HepG2 (cell line): Measurements from ENCODE around the gene TLE2. TPM values are rescaled to one million over a fixed set of nuclear protein-coding genes. Genes with fewer than 3 reads are reported as not detected.

Experiments
- AKAP8 ChIP-seq: sonication (generic); formaldehyde crosslinking; IDR thresholded peaks from 2 replicates; pipeline ENCODE4 v1.5.1; 2020; ENCODE audit warnings: mild to moderate bottlenecking, missing genetic modification reagents
- FOXC1 ChIP-seq: sonication (generic); formaldehyde crosslinking; IDR thresholded peaks from 2 replicates; pipeline ENCODE4 v1.8.0; 2022; ENCODE audit warnings: mild to moderate bottlenecking, missing genetic modification reagents, borderline replicate concordance
- IKZF4 ChIP-seq: sonication (generic); formaldehyde crosslinking; IDR thresholded peaks from 2 replicates; pipeline ENCODE4 v1.5.1; 2020; ENCODE audit warnings: borderline replicate concordance, mild to moderate bottlenecking, low read depth, missing genetic modification reagents; ENCODE audit errors: not compliant biosample characterization
- MTERF4 ChIP-seq: sonication (generic); formaldehyde crosslinking; IDR thresholded peaks from 2 replicates; pipeline ENCODE4 v1.8.0; 2023; ENCODE audit warnings: mild to moderate bottlenecking, missing genetic modification reagents
- PHF8 ChIP-seq: sonication (generic); formaldehyde crosslinking; IDR thresholded peaks from 2 replicates; pipeline ENCODE4 v1.5.0; 2020; ENCODE audit warnings: missing genetic modification reagents
- RFXAP ChIP-seq: sonication (generic); formaldehyde crosslinking; IDR thresholded peaks from 2 replicates; pipeline ENCODE4 v1.4.0; 2020; ENCODE audit warnings: missing genetic modification reagents, borderline replicate concordance
- ZNF17 ChIP-seq: sonication (generic); formaldehyde crosslinking; IDR thresholded peaks from 2 replicates; pipeline ENCODE4 v1.5.0; 2020; ENCODE audit warnings: mild to moderate bottlenecking, missing genetic modification reagents
- ZNF234 ChIP-seq: sonication (generic); formaldehyde crosslinking; conservative IDR thresholded peaks from 2 replicates; pipeline ENCODE4 v1.5.1; 2020; ENCODE audit warnings: mild to moderate bottlenecking, missing genetic modification reagents
- ZNF431 ChIP-seq: sonication (generic); formaldehyde crosslinking; IDR thresholded peaks from 2 replicates; pipeline ENCODE4 v1.9.0; 2022; ENCODE audit warnings: missing genetic modification reagents, low read depth, mild to moderate bottlenecking, borderline replicate concordance
- ZNF619 ChIP-seq: sonication (generic); formaldehyde crosslinking; IDR thresholded peaks from 2 replicates; pipeline ENCODE4 v1.4.0; 2020; ENCODE audit warnings: mild to moderate bottlenecking, missing genetic modification reagents
- ZNF678 ChIP-seq: sonication (generic); formaldehyde crosslinking; IDR thresholded peaks from 2 replicates; pipeline ENCODE4 v1.4.0; 2020; ENCODE audit warnings: mild to moderate bottlenecking, missing genetic modification reagents
- polyA plus RNA-seq, 8 experiments: library from polyadenylated mRNA; depleted of rRNA in 3 of 8; stranded (reverse) in 7 of 8; unstranded in 1 of 8; fragments of >200 nt; fragmentation: Illumina TruSeq in 4 of 8; extraction: Trizol in 4 of 8; gene quantifications; 2 replicates each; pipeline versions ENCODE4 v1.2.1 to v1.2.3, GENCODE V29; 2011 to 2016; ENCODE audit warnings: low read depth in 4 of 8, missing spikeins in 1 of 8, mixed read lengths in 1 of 8; ENCODE audit not compliant: insufficient read depth in 1 of 8
- total RNA-seq, 5 experiments: library from RNA; depleted of rRNA; stranded (reverse); fragments of >200 nt; fragmentation: Illumina TruSeq; extraction: Trizol; gene quantifications; 2 replicates each; pipeline ENCODE4 v1.2.3, GENCODE V29; 2016; ENCODE audit warnings: low read depth in 1 of 5
- TF ChIP-seq, protein P1 (sequence below): sonication (generic); formaldehyde crosslinking; IDR thresholded peaks from 2 replicates; pipeline ENCODE4 v1.4.0; 2020; ENCODE audit warnings: mild to moderate bottlenecking, missing genetic modification reagents
- TF ChIP-seq, protein P2 (sequence below): conservative IDR thresholded peaks from 2 replicates; pipeline ENCODE4 v1.6.1; 2018; ENCODE audit warnings: missing genetic modification reagents
- TF ChIP-seq, protein P3 (sequence below): IDR thresholded peaks from 2 replicates; pipeline ENCODE4 v1.4.0; 2020; ENCODE audit warnings: mild to moderate bottlenecking, missing genetic modification reagents
- TF ChIP-seq, protein P4 (sequence below): sonication (generic); formaldehyde crosslinking; IDR thresholded peaks from 2 replicates; pipeline ENCODE4 v1.5.1; 2020; ENCODE audit warnings: missing genetic modification reagents, mild to moderate bottlenecking, borderline replicate concordance

The TLE2 gene
- total and polyA plus RNA-seq, 2 of the 13 experiments (the other 11 are each of a cell fraction or from before 2014, with no cell fraction given): 0.07 to 0.81 TPM

GRCh38 chr19:3075605-3076431 lies 46.7 kb upstream of the TLE2 start (continued):
- TF ChIP-seq, protein P1, sequence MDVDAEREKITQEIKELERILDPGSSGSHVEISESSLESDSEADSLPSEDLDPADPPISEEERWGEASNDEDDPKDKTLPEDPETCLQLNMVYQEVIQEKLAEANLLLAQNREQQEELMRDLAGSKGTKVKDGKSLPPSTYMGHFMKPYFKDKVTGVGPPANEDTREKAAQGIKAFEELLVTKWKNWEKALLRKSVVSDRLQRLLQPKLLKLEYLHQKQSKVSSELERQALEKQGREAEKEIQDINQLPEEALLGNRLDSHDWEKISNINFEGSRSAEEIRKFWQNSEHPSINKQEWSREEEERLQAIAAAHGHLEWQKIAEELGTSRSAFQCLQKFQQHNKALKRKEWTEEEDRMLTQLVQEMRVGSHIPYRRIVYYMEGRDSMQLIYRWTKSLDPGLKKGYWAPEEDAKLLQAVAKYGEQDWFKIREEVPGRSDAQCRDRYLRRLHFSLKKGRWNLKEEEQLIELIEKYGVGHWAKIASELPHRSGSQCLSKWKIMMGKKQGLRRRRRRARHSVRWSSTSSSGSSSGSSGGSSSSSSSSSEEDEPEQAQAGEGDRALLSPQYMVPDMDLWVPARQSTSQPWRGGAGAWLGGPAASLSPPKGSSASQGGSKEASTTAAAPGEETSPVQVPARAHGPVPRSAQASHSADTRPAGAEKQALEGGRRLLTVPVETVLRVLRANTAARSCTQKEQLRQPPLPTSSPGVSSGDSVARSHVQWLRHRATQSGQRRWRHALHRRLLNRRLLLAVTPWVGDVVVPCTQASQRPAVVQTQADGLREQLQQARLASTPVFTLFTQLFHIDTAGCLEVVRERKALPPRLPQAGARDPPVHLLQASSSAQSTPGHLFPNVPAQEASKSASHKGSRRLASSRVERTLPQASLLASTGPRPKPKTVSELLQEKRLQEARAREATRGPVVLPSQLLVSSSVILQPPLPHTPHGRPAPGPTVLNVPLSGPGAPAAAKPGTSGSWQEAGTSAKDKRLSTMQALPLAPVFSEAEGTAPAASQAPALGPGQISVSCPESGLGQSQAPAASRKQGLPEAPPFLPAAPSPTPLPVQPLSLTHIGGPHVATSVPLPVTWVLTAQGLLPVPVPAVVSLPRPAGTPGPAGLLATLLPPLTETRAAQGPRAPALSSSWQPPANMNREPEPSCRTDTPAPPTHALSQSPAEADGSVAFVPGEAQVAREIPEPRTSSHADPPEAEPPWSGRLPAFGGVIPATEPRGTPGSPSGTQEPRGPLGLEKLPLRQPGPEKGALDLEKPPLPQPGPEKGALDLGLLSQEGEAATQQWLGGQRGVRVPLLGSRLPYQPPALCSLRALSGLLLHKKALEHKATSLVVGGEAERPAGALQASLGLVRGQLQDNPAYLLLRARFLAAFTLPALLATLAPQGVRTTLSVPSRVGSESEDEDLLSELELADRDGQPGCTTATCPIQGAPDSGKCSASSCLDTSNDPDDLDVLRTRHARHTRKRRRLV: no peak
- TF ChIP-seq FOXC1 (no peak), ZNF619 (CRISPR knock-in tag) (no peak), AKAP8 (CRISPR knock-in tag) (no peak), ZNF17 (no peak), ZNF431 (CRISPR knock-in tag) (no peak), RFXAP (no peak), PHF8 (CRISPR knock-in tag) (no peak), ZNF234 (CRISPR knock-in tag) (no peak), IKZF4 (CRISPR knock-in tag) (no peak), MTERF4 (CRISPR knock-in tag) (no peak), ZNF678 (CRISPR knock-in tag) (no peak)
- TF ChIP-seq, protein P2, sequence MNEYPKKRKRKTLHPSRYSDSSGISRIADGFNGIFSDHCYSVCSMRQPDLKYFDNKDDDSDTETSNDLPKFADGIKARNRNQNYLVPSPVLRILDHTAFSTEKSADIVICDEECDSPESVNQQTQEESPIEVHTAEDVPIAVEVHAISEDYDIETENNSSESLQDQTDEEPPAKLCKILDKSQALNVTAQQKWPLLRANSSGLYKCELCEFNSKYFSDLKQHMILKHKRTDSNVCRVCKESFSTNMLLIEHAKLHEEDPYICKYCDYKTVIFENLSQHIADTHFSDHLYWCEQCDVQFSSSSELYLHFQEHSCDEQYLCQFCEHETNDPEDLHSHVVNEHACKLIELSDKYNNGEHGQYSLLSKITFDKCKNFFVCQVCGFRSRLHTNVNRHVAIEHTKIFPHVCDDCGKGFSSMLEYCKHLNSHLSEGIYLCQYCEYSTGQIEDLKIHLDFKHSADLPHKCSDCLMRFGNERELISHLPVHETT (CRISPR knock-in tag): no peak
- TF ChIP-seq, protein P3, sequence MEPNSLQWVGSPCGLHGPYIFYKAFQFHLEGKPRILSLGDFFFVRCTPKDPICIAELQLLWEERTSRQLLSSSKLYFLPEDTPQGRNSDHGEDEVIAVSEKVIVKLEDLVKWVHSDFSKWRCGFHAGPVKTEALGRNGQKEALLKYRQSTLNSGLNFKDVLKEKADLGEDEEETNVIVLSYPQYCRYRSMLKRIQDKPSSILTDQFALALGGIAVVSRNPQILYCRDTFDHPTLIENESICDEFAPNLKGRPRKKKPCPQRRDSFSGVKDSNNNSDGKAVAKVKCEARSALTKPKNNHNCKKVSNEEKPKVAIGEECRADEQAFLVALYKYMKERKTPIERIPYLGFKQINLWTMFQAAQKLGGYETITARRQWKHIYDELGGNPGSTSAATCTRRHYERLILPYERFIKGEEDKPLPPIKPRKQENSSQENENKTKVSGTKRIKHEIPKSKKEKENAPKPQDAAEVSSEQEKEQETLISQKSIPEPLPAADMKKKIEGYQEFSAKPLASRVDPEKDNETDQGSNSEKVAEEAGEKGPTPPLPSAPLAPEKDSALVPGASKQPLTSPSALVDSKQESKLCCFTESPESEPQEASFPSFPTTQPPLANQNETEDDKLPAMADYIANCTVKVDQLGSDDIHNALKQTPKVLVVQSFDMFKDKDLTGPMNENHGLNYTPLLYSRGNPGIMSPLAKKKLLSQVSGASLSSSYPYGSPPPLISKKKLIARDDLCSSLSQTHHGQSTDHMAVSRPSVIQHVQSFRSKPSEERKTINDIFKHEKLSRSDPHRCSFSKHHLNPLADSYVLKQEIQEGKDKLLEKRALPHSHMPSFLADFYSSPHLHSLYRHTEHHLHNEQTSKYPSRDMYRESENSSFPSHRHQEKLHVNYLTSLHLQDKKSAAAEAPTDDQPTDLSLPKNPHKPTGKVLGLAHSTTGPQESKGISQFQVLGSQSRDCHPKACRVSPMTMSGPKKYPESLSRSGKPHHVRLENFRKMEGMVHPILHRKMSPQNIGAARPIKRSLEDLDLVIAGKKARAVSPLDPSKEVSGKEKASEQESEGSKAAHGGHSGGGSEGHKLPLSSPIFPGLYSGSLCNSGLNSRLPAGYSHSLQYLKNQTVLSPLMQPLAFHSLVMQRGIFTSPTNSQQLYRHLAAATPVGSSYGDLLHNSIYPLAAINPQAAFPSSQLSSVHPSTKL (CRISPR knock-in tag): no peak
- TF ChIP-seq, protein P4, sequence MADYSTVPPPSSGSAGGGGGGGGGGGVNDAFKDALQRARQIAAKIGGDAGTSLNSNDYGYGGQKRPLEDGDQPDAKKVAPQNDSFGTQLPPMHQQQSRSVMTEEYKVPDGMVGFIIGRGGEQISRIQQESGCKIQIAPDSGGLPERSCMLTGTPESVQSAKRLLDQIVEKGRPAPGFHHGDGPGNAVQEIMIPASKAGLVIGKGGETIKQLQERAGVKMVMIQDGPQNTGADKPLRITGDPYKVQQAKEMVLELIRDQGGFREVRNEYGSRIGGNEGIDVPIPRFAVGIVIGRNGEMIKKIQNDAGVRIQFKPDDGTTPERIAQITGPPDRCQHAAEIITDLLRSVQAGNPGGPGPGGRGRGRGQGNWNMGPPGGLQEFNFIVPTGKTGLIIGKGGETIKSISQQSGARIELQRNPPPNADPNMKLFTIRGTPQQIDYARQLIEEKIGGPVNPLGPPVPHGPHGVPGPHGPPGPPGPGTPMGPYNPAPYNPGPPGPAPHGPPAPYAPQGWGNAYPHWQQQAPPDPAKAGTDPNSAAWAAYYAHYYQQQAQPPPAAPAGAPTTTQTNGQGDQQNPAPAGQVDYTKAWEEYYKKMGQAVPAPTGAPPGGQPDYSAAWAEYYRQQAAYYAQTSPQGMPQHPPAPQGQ: no peak
